ENCODE measurements around the gene BRAT1. TPM values are rescaled to one million over a fixed set of nuclear protein-coding genes. Genes with fewer than 3 reads are reported as not detected.

Gene BRAT1
- polyA plus RNA-seq, 1 donor from 2014 or later, result 60.3 TPM

DNA sequence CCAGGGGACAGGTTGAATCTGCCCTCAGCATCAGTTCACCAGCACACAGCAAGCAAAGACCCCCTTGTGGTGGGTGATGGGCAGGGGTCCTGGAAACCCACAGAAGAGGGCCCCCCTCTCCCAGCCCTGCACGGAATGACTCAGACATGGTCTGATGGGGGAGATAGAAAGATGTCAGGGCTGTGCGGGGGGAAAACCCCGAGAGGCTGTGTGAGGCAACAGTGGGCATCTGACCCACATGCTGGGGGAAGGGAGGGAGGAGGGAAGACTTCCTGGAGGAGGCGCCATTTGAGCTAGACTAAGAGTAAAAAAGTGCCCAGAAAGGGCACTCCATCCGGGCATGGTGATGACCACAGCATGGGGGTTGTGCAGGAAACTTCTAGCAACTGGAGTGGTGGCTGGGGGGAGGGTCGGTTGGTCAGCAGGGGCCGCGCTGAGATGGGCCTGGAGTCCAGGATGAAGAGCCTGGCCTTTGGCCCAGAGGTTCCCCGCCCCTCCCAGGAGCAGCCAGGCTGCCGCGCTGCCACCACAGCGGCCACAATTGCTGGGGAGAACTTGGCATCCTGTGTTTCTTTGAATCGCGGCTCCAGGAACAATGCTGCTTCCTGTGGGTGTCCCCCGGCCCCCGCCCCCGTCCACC lies 33.3 kb downstream of the BRAT1 start:
- H3K9me2 ChIP-seq (ENCODE audit: insufficient read depth, low read length), result no peaks in the 10 kb centered on the region
- no peak overlapping the region for H2AFZ ChIP-seq (ENCODE audit: low read depth, low read length)
- TF ChIP-seq POLR2AphosphoS5 (IDR thresholded peaks at IDR 0.05), result no peak
- TF ChIP-seq, protein P1, sequence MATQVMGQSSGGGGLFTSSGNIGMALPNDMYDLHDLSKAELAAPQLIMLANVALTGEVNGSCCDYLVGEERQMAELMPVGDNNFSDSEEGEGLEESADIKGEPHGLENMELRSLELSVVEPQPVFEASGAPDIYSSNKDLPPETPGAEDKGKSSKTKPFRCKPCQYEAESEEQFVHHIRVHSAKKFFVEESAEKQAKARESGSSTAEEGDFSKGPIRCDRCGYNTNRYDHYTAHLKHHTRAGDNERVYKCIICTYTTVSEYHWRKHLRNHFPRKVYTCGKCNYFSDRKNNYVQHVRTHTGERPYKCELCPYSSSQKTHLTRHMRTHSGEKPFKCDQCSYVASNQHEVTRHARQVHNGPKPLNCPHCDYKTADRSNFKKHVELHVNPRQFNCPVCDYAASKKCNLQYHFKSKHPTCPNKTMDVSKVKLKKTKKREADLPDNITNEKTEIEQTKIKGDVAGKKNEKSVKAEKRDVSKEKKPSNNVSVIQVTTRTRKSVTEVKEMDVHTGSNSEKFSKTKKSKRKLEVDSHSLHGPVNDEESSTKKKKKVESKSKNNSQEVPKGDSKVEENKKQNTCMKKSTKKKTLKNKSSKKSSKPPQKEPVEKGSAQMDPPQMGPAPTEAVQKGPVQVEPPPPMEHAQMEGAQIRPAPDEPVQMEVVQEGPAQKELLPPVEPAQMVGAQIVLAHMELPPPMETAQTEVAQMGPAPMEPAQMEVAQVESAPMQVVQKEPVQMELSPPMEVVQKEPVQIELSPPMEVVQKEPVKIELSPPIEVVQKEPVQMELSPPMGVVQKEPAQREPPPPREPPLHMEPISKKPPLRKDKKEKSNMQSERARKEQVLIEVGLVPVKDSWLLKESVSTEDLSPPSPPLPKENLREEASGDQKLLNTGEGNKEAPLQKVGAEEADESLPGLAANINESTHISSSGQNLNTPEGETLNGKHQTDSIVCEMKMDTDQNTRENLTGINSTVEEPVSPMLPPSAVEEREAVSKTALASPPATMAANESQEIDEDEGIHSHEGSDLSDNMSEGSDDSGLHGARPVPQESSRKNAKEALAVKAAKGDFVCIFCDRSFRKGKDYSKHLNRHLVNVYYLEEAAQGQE (IDR thresholded peaks at IDR 0.05; ENCODE audit: borderline replicate concordance), result no peak
- TF ChIP-seq, protein P2, sequence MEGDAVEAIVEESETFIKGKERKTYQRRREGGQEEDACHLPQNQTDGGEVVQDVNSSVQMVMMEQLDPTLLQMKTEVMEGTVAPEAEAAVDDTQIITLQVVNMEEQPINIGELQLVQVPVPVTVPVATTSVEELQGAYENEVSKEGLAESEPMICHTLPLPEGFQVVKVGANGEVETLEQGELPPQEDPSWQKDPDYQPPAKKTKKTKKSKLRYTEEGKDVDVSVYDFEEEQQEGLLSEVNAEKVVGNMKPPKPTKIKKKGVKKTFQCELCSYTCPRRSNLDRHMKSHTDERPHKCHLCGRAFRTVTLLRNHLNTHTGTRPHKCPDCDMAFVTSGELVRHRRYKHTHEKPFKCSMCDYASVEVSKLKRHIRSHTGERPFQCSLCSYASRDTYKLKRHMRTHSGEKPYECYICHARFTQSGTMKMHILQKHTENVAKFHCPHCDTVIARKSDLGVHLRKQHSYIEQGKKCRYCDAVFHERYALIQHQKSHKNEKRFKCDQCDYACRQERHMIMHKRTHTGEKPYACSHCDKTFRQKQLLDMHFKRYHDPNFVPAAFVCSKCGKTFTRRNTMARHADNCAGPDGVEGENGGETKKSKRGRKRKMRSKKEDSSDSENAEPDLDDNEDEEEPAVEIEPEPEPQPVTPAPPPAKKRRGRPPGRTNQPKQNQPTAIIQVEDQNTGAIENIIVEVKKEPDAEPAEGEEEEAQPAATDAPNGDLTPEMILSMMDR (IDR thresholded peaks at IDR 0.05; ENCODE audit: poor library complexity, severe bottlenecking), result peak; percentile 12
- no peak overlapping the region for H3K27ac ChIP-seq (ENCODE audit: low read length)
- no peaks in the 10 kb centered on the region for H3K9me3 ChIP-seq (ENCODE audit: low read length)
- H3F3A ChIP-seq (ENCODE audit: insufficient read depth, low read length, poor library complexity, severe bottlenecking), result no peaks in the 10 kb centered on the region
- peaks cover 10% of the 10 kb centered on the region for H3K27me3 ChIP-seq (ENCODE audit: insufficient read depth, low read depth, low read length)
- no peaks in the 10 kb centered on the region for H4K20me1 ChIP-seq (ENCODE audit: insufficient read depth)
- H3K4me2 ChIP-seq (ENCODE audit: low read length), result no peak overlapping the region
- H3K4me3 ChIP-seq (ENCODE audit: low read length), result no peak overlapping the region
- no peak overlapping the region for H3K9ac ChIP-seq (ENCODE audit: low read length)
- peaks cover 34% of the 10 kb centered on the region for H3K79me2 ChIP-seq (replicated peaks; ENCODE audit: insufficient read depth, low read length)
- no peaks in the 10 kb centered on the region for H3K36me3 ChIP-seq (ENCODE audit: insufficient read depth, low read length)

DNA sequence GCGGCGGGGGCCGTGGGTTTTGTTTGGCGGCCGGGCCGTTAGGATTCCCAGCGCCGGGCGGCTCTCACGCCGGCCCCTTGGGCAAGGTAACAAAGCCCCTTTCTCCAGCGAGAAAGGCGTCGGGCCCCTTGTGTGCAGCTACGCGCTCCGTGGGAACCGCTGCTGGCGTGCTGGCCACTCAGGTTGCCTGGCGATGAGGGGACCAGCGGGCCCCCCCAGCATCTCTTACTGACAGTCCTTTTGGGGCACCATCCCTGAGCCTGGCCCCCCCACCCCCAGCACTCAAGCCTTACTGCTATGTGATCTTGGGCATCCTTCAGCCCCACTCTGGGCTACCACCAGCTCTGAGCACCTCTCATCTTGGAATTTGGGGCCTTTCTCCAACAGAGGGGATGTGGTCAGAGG lies 34.0 kb downstream of the BRAT1 start:
- no peaks in the 10 kb centered on the region for H3K9me2 ChIP-seq (ENCODE audit: insufficient read depth, low read length)
- H3K27me3 ChIP-seq (ENCODE audit: insufficient read depth, low read depth, low read length), result peaks cover 10% of the 10 kb centered on the region
- H2AFZ ChIP-seq (ENCODE audit: low read depth, low read length), result no peak overlapping the region
- H3K27ac ChIP-seq (ENCODE audit: low read length), result no peak overlapping the region
- no peaks in the 10 kb centered on the region for H3K36me3 ChIP-seq (ENCODE audit: insufficient read depth, low read length)
- H3K4me3 ChIP-seq (ENCODE audit: low read length), result peak overlapping the region; percentile 10
- TF ChIP-seq, protein P1 (IDR thresholded peaks at IDR 0.05; ENCODE audit: borderline replicate concordance), result no peak
- TF ChIP-seq SMC3 (conservative IDR thresholded peaks at IDR 0.05; ENCODE audit: poor library complexity) (no peak), POLR2AphosphoS5 (IDR thresholded peaks at IDR 0.05) (no peak)
- no peaks in the 10 kb centered on the region for H3F3A ChIP-seq (ENCODE audit: insufficient read depth, low read length, poor library complexity, severe bottlenecking)
- H3K79me2 ChIP-seq (replicated peaks; ENCODE audit: insufficient read depth, low read length), result peaks cover 34% of the 10 kb centered on the region
- no peak overlapping the region for H3K9ac ChIP-seq (ENCODE audit: low read length)
- no peaks in the 10 kb centered on the region for H4K20me1 ChIP-seq (ENCODE audit: insufficient read depth)
- no peaks in the 10 kb centered on the region for H3K9me3 ChIP-seq (ENCODE audit: low read length)
- H3K4me2 ChIP-seq (ENCODE audit: low read length), result no peak overlapping the region
